Right lobe of liver (tissue), 4 donors: ENCODE results near the gene CEACAM7.

ENCODE experiments used
- CTCF ChIP-seq, 4 donors: fragments of 200-600 bp in 3 of 4; fragments of 450-650 bp in 1 of 4; IDR thresholded peaks; one replicate each; pipeline versions ENCODE4 v1.5.1 to v1.8.0; 2016 to 2022; ENCODE audit warnings: antibody characterized with exemption in 4 of 4, mild to moderate bottlenecking in 2 of 4
- POLR2A ChIP-seq: fragments of 450-650 bp; IDR thresholded peaks from one replicate; pipeline ENCODE4 v1.6.1; 2017; ENCODE audit warnings: antibody characterized with exemption, mild to moderate bottlenecking
- donor health status: DM: no; HTN: no; CAD: no.
- donor health status: DM: no; HTN: no; CAD: no.
- donor health status: DM: no; HTN: yes; CAD: no.

GRCh38 chr19:41668315-41668714 lies 19.8 kb downstream of the CEACAM7 start:
- TF ChIP-seq CTCF (IDR thresholded peaks at IDR 0.05) (no peak), POLR2A (no peak)
